Heart right ventricle (tissue), 16 donors: Measurements from ENCODE around the gene TMEM63C. TPM values are rescaled to one million over a fixed set of nuclear protein-coding genes. Genes with fewer than 3 reads are reported as not detected.

ENCODE experiments used
- ATAC-seq, 8 donors: fragments of 200-7000 bp; cut with Tn5 transposase; one replicate each; pipeline ENCODE4 v1.9.1; 2020; ENCODE audit warnings: mild to moderate bottlenecking in 8 of 8, moderate library complexity in 8 of 8, moderate number of reproducible peaks in 1 of 8
- DNase-seq, 2 donors: peaks; one replicate each; pipeline ENCODE4 v3.0.0-alpha.2; 2020
- H3K27ac ChIP-seq, 10 donors: fragments of 200-600 bp; sonication (generic) in 2 of 10; one replicate each; pipeline versions ENCODE4 v1.5.0 to v1.8.0; 2020 to 2022; ENCODE audit warnings: mild to moderate bottlenecking in 3 of 10
- H3K27me3 ChIP-seq, 7 donors: fragments of 200-600 bp; one replicate each; pipeline ENCODE4 v1.8.0; 2021 to 2022; ENCODE audit warnings: mild to moderate bottlenecking in 2 of 7
- H3K36me3 ChIP-seq, 9 donors: fragments of 200-600 bp; sonication (generic) in 1 of 9; one replicate each; pipeline versions ENCODE4 v1.5.0 to v1.8.0; 2020 to 2022; ENCODE audit warnings: mild to moderate bottlenecking in 2 of 9
- H3K4me1 ChIP-seq, 9 donors: fragments of 200-600 bp; sonication (generic) in 1 of 9; one replicate each; pipeline versions ENCODE4 v1.5.0 to v1.8.0; 2020 to 2022; ENCODE audit warnings: mild to moderate bottlenecking in 4 of 9
- H3K4me3 ChIP-seq, 10 donors: fragments of 200-600 bp; sonication (generic) in 2 of 10; one replicate each; pipeline versions ENCODE4 v1.5.0 to v1.8.0; 2020 to 2022; ENCODE audit warnings: mild to moderate bottlenecking in 7 of 10, moderate library complexity in 2 of 10
- H3K9me3 ChIP-seq, 11 donors: fragments of 200-600 bp in 10 of 11; sonication (generic) in 2 of 11; one replicate each; pipeline versions ENCODE4 v1.5.0 to v1.8.0; 2013 to 2022; ENCODE audit warnings: mild to moderate bottlenecking in 2 of 11, control low read depth in 1 of 11, moderate library complexity in 1 of 11
- WGBS, 2 donors: extraction: QIAGEN DNeasy Blood & Tissue Kit; methylation state at CpG; one replicate each; pipeline ENCODE4 v1.1.7; 2013; ENCODE audit warnings: inconsistent platforms in 1 of 2; 5-methylcytosine and 5-hydroxymethylcytosine counted together
- intact Hi-C, 10 donors: fragments of 100-400 bp; cut with DNase I; formaldehyde crosslinking; loops; one replicate each; pipeline versions ENCODE4 v1.11.1 to v1.14.2; 2022
- polyA plus RNA-seq, 2 donors: library from polyadenylated mRNA; stranded (reverse); fragments of 200-250 nt; gene quantifications; one replicate each; pipeline ENCODE4 v1.2.3, GENCODE V29; 2013
- total RNA-seq, 10 donors: library from RNA; stranded (reverse); fragmentation: NEBNext Ultra II Directional in 3 of 10; extraction: Animal tissue kit (Norgen Biotek cat#: 25700) in 3 of 10; gene quantifications; one replicate each; pipeline versions ENCODE4 v1.2.1 to v1.2.4, GENCODE V29; 2021 to 2023
- TF ChIP-seq, protein P1 (sequence below), 9 donors: fragments of 200-600 bp; sonication (generic) in 2 of 9; IDR thresholded peaks; one replicate each; pipeline versions ENCODE4 v1.5.0 to v1.8.0; 2021 to 2022; ENCODE audit warnings: antibody characterized with exemption in 9 of 9, mild to moderate bottlenecking in 5 of 9, moderate library complexity in 1 of 9
- donor health status: Arrhythmogenic right ventricular cardiomyopathy.
- donor health status: ischemic (EF 13 %, LVEDD 7.1; RV severe dilation, severe dysfunction).
- donor health status: healthy with polysubstance abuse.
- donor health status: DM: no; HTN: yes; CAD: no.
- donor health status: DM: no; HTN: no; CAD: no.
- donor health status: ischemic (EF 25% LVEDD 6.9; RV normal size, moderate dysfunction).
- donor health status: ischemic (EF 25% LVEDD 5.7; RV mildly dilated, moderate dysfunction).
- donor health status: healthy.
- donor health status: DM: yes; HTN: yes; CAD: no.
- donor health status: Ischemic cardiomyopathy.
- donor health status: ischemic (EF 35%, LVEDD 5.7; RV mildly dilated, moderate dysfunction).
- donor health status: nonischemic (EF 11% LVEDD 7.7; RV severe dilation, severe dysfunction).
- donor health status: DM: yes; HTN: yes; CAD: no.
- donor health status: PGD.
- donor health status: ischemic (EF 29% LVEDD 5.4; RV normal size, mild dysfunction).
- donor health status: nonischemic (EF 23%, LVEDD 6.1; RV moderate dilation, normal function).

TMEM63C gene
- total and polyA plus RNA-seq, 12 donors, result under 0.01 to 7.2 (median 0.53) TPM

GRCh38 chr14:77208291-77208978, 26.8 kb downstream of the TMEM63C start:
- DNase-seq (peak; percentile 70 to 76), ATAC-seq (peak; percentile 71 to 91 (median 84))
- WGBS, 2 donors, result 15 to 18% methylated on average over 10 of the region's 10 CpGs

GRCh38 chr14:77208979-77209318, 27.4 kb downstream of the TMEM63C start:
- H3K4me3 ChIP-seq, result no peak overlapping the region
- TF ChIP-seq, protein P1, sequence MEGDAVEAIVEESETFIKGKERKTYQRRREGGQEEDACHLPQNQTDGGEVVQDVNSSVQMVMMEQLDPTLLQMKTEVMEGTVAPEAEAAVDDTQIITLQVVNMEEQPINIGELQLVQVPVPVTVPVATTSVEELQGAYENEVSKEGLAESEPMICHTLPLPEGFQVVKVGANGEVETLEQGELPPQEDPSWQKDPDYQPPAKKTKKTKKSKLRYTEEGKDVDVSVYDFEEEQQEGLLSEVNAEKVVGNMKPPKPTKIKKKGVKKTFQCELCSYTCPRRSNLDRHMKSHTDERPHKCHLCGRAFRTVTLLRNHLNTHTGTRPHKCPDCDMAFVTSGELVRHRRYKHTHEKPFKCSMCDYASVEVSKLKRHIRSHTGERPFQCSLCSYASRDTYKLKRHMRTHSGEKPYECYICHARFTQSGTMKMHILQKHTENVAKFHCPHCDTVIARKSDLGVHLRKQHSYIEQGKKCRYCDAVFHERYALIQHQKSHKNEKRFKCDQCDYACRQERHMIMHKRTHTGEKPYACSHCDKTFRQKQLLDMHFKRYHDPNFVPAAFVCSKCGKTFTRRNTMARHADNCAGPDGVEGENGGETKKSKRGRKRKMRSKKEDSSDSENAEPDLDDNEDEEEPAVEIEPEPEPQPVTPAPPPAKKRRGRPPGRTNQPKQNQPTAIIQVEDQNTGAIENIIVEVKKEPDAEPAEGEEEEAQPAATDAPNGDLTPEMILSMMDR (IDR thresholded peaks at IDR 0.05), result no peak
- H3K4me1 ChIP-seq, result no peaks in the 10 kb centered on the region
- H3K27me3 ChIP-seq, result peaks cover 0 to 25% (median 0%) of the 10 kb centered on the region in 7 donors
- no peak overlapping the region for H3K27ac ChIP-seq
- H3K9me3 ChIP-seq, result no peaks in the 10 kb centered on the region
- ATAC-seq (no peak), DNase-seq (no peak)
- no peaks in the 10 kb centered on the region for H3K36me3 ChIP-seq
- intact Hi-C loops, result no loop called here
- 29 to 34% methylated on average over 5 of the region's 5 CpGs for WGBS, 2 donors

More at GRCh38 chr14:77208291-77208978, 26.8 kb downstream of the TMEM63C start:
- H3K4me3 ChIP-seq, result no peak overlapping the region
- no peaks in the 10 kb centered on the region for H3K36me3 ChIP-seq
- TF ChIP-seq, protein P1 (IDR thresholded peaks at IDR 0.05), result no peak
- no peaks in the 10 kb centered on the region for H3K4me1 ChIP-seq
- intact Hi-C loops, result no loop called here
- H3K9me3 ChIP-seq, result no peaks in the 10 kb centered on the region
- peaks cover 0 to 28% (median 0%) of the 10 kb centered on the region in 7 donors for H3K27me3 ChIP-seq
- no peak overlapping the region for H3K27ac ChIP-seq

GRCh38 chr14:77212097-77212870, 30.7 kb downstream of the TMEM63C start:
- no peak for ATAC-seq
- Histone ChIP-seq H3K27ac (no peak overlapping the region), H3K9me3 (no peaks in the 10 kb centered on the region), H3K4me3 (no peak overlapping the region), H3K27me3 (peaks cover 0 to 39% (median 18%) of the 10 kb centered on the region in 7 donors), H3K36me3 (no peaks in the 10 kb centered on the region), H3K4me1 (no peaks in the 10 kb centered on the region)
- DNase-seq, result no peak
- intact Hi-C loops, result no loop called here
- TF ChIP-seq, protein P1 (IDR thresholded peaks at IDR 0.05), result no peak
- 91 to 93% methylated on average over 4 of the region's 4 CpGs for WGBS, 2 donors

DNA sequence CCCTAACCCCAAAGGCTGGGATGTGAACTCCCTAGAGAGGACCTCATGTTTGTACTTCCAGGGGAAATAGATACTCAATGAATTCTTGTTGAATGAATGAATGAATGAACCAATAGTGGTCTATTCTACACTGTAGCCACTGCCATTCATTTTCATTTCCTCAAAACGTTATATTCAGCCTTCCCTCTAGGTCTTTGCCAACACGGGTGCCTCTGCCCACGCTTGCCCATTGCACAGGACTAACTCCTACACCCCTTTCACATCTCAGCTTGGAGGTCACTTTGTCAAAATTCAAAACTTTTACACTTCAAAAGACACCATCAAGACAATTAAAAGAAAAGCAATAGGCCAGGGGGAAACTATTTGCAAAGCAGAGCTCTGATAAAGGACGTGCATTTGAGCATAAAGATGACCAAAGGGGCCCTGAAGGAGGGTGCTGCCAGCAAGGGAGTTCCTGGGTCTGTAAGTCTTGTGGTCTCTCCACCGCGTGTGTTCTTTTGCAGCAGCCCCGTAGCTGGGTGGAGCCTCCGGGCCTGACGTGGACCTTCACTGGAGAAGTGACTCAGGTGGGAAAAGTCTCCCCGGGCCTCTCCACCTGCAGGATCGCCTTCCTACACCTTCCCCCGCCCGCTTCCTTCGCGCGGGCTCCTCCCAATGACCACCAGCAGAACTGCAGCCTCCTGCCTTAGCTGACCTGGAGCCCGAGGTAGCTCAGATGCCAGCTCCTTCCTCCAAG, 31.5 kb downstream of the TMEM63C start:
- Histone ChIP-seq H3K27me3 (peaks cover 0 to 44% (median 18%) of the 10 kb centered on the region in 7 donors), H3K4me3 (no peak overlapping the region), H3K27ac (no peak overlapping the region), H3K36me3 (no peaks in the 10 kb centered on the region), H3K9me3 (no peaks in the 10 kb centered on the region), H3K4me1 (no peaks in the 10 kb centered on the region)
- intact Hi-C loops, result no loop called here
- WGBS, 2 donors, result 10 to 11% methylated on average over 17 of the region's 17 CpGs
- TF ChIP-seq, protein P1 (IDR thresholded peaks at IDR 0.05), result peak in 7 of 9 donors; percentile 41 to 59 (median 49)
- ATAC-seq (peak in 1 of 8 donors; percentile 41), DNase-seq (no peak)
